IMR-90 (cell line): Measurements from ENCODE around the gene ZNF775.

Experiments used
- BHLHE40 ChIP-seq: fragments of 150-350 bp; IDR thresholded peaks from 2 replicates; pipeline ENCODE4 v1.6.1; 2016; ENCODE audit warnings: mild to moderate bottlenecking, low read depth, low read length
- CEBPB ChIP-seq: IDR thresholded peaks from 2 replicates; pipeline ENCODE4 v1.6.1; 2012; ENCODE audit warnings: low read depth, low read length, improper control_type of control experiment
- CHD1 ChIP-seq: IDR thresholded peaks from 2 replicates; pipeline ENCODE4 v1.6.1; 2012; ENCODE audit warnings: low read depth, low read length, improper control_type of control experiment
- MAFK ChIP-seq: IDR thresholded peaks from 2 replicates; pipeline ENCODE4 v1.6.1; 2012; ENCODE audit warnings: low read depth, low read length, improper control_type of control experiment
- MAZ ChIP-seq: IDR thresholded peaks from 2 replicates; pipeline ENCODE4 v1.6.1; 2012; ENCODE audit warnings: low read depth, mild to moderate bottlenecking, low read length, improper control_type of control experiment, moderate library complexity, borderline replicate concordance
- MXI1 ChIP-seq: IDR thresholded peaks from 2 replicates; pipeline ENCODE4 v1.6.1; 2012; ENCODE audit warnings: low read depth, mild to moderate bottlenecking, low read length, moderate library complexity, borderline replicate concordance
- POLR2A ChIP-seq: IDR thresholded peaks from 2 replicates; pipeline ENCODE4 v1.6.1; 2012; ENCODE audit warnings: mild to moderate bottlenecking, low read depth, low read length
- RAD21 ChIP-seq: IDR thresholded peaks from 2 replicates; pipeline ENCODE4 v1.6.1; 2012; ENCODE audit warnings: low read length, improper control_type of control experiment
- RCOR1 ChIP-seq: IDR thresholded peaks from 2 replicates; pipeline ENCODE4 v1.6.1; 2012; ENCODE audit warnings: mild to moderate bottlenecking, low read length, improper control_type of control experiment; ENCODE audit not compliant: insufficient replicate concordance
- RFX5 ChIP-seq: IDR thresholded peaks from 2 replicates; pipeline ENCODE4 v1.8.0; 2012; ENCODE audit warnings: low read depth, mild to moderate bottlenecking, low read length, moderate library complexity
- SMC3 ChIP-seq: fragments of 150-350 bp; IDR thresholded peaks from 2 replicates; pipeline ENCODE4 v1.6.1; 2016; ENCODE audit warnings: low read depth, mild to moderate bottlenecking, antibody characterized with exemption, low read length, moderate library complexity
- TF ChIP-seq, protein P1 (sequence below): conservative IDR thresholded peaks from 2 replicates; pipeline ENCODE4 v1.5.1; 2012; ENCODE audit warnings: mild to moderate bottlenecking, low read depth, low read length, improper control_type of control experiment
- TF ChIP-seq, protein P2 (sequence below): fragments of 150-350 bp; IDR thresholded peaks from 2 replicates; pipeline ENCODE4 v1.6.1; 2017; ENCODE audit warnings: mild to moderate bottlenecking, antibody characterized with exemption, low read length, low read depth
- TF ChIP-seq, protein P3 (sequence below): fragments of 150-350 bp; IDR thresholded peaks from 2 replicates; pipeline ENCODE4 v1.6.1; 2016; ENCODE audit warnings: low read depth, mild to moderate bottlenecking, low read length, moderate library complexity, borderline replicate concordance

DNA sequence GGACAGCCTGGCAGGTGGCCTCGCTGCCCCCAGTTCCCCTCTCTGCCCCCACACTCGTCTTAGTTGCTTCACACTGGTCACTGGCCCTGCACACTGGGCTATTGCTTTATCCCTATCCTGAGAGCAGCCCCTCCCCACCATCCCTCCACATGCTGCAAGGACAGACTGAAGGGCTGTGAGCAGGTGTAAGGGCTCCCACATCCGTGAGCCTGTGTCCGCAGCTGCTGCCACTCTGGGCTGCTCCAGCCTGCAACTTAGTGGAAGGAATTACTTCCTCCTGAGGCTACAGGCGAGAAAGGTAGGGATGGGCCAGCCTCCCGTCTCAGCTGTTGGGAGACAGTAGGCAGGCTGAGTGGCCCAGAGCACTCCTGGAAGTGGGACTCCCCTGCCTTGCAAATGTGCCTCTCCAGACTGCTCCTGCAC lies 41.5 kb upstream of the ZNF775 start:
- TF ChIP-seq POLR2A = no peak
- TF ChIP-seq, protein P1, sequence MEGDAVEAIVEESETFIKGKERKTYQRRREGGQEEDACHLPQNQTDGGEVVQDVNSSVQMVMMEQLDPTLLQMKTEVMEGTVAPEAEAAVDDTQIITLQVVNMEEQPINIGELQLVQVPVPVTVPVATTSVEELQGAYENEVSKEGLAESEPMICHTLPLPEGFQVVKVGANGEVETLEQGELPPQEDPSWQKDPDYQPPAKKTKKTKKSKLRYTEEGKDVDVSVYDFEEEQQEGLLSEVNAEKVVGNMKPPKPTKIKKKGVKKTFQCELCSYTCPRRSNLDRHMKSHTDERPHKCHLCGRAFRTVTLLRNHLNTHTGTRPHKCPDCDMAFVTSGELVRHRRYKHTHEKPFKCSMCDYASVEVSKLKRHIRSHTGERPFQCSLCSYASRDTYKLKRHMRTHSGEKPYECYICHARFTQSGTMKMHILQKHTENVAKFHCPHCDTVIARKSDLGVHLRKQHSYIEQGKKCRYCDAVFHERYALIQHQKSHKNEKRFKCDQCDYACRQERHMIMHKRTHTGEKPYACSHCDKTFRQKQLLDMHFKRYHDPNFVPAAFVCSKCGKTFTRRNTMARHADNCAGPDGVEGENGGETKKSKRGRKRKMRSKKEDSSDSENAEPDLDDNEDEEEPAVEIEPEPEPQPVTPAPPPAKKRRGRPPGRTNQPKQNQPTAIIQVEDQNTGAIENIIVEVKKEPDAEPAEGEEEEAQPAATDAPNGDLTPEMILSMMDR = no peak
- TF ChIP-seq, protein P2, sequence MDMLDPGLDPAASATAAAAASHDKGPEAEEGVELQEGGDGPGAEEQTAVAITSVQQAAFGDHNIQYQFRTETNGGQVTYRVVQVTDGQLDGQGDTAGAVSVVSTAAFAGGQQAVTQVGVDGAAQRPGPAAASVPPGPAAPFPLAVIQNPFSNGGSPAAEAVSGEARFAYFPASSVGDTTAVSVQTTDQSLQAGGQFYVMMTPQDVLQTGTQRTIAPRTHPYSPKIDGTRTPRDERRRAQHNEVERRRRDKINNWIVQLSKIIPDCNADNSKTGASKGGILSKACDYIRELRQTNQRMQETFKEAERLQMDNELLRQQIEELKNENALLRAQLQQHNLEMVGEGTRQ = no peak
- no peak for TF ChIP-seq BHLHE40
- no peak for TF ChIP-seq RAD21
- TF ChIP-seq RFX5 = no peak
- no peak for TF ChIP-seq RCOR1
- no peak for TF ChIP-seq MAZ
- TF ChIP-seq MAFK = no peak
- TF ChIP-seq, protein P3, sequence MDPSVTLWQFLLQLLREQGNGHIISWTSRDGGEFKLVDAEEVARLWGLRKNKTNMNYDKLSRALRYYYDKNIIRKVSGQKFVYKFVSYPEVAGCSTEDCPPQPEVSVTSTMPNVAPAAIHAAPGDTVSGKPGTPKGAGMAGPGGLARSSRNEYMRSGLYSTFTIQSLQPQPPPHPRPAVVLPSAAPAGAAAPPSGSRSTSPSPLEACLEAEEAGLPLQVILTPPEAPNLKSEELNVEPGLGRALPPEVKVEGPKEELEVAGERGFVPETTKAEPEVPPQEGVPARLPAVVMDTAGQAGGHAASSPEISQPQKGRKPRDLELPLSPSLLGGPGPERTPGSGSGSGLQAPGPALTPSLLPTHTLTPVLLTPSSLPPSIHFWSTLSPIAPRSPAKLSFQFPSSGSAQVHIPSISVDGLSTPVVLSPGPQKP = no peak
- TF ChIP-seq MXI1 = no peak
- no peak for TF ChIP-seq SMC3
- no peak for TF ChIP-seq CHD1
- no peak for TF ChIP-seq CEBPB
